Loucy (cell line): Measurements from ENCODE around the gene SSBP4.

Experiments
- H2AFZ ChIP-seq: fragments of 200-600 bp; sonication (generic); 2 replicates; pipeline ENCODE4 v1.6.0; 2016; ENCODE audit warnings: antibody characterized with exemption, mild to moderate bottlenecking, low read length, moderate library complexity
- H3F3A ChIP-seq: fragments of 200-600 bp; 2 replicates; pipeline ENCODE4 v1.6.0; 2016; ENCODE audit warnings: antibody characterized with exemption, low read depth, mild to moderate bottlenecking
- H3K27me3 ChIP-seq: fragments of 200-600 bp; sonication (generic); 2 replicates; pipeline ENCODE4 v1.6.1; 2014; ENCODE audit warnings: low read length, mild to moderate bottlenecking; ENCODE audit not compliant: insufficient read depth, poor library complexity, severe bottlenecking
- H3K36me3 ChIP-seq: fragments of 200-600 bp; sonication (generic); 2 replicates; pipeline ENCODE4 v1.6.1; 2016; ENCODE audit warnings: low read length; ENCODE audit not compliant: insufficient read depth
- H3K4me1 ChIP-seq: fragments of 200-600 bp; sonication (generic); 2 replicates; pipeline ENCODE4 v1.5.1; 2014; ENCODE audit warnings: low read length, mild to moderate bottlenecking; ENCODE audit not compliant: insufficient read depth, poor library complexity, severe bottlenecking
- H3K4me2 ChIP-seq: fragments of 200-600 bp; sonication (generic); 2 replicates; pipeline ENCODE4 v1.6.0; 2014; ENCODE audit warnings: antibody characterized with exemption, low read length, low read depth, mild to moderate bottlenecking; ENCODE audit not compliant: poor library complexity, severe bottlenecking
- H3K4me3 ChIP-seq: fragments of 200-600 bp; sonication (generic); 2 replicates; pipeline ENCODE4 v1.5.1; 2014; ENCODE audit warnings: low read length, mild to moderate bottlenecking, mixed read lengths; ENCODE audit not compliant: poor library complexity, severe bottlenecking
- H3K79me2 ChIP-seq: fragments of 200-600 bp; sonication (generic); 2 replicates; pipeline ENCODE4 v1.6.1; 2014; ENCODE audit warnings: low read length; ENCODE audit not compliant: insufficient read depth
- H3K9ac ChIP-seq: fragments of 200-600 bp; sonication (generic); 2 replicates; pipeline ENCODE4 v1.6.0; 2014; ENCODE audit warnings: mild to moderate bottlenecking, low read depth, low read length, moderate library complexity; ENCODE audit not compliant: poor library complexity, severe bottlenecking
- H3K9me2 ChIP-seq: fragments of 200-600 bp; sonication (generic); replicated peaks from 2 replicates; pipeline ENCODE4 v1.6.1; 2016; ENCODE audit warnings: low read depth, low read length, mixed read lengths
- H3K9me3 ChIP-seq: fragments of 200-600 bp; sonication (generic); 2 replicates; pipeline ENCODE4 v1.6.1; 2014; ENCODE audit warnings: mild to moderate bottlenecking, antibody characterized with exemption, low read length, low read depth; ENCODE audit not compliant: insufficient read depth
- H4K20me1 ChIP-seq: fragments of 200-600 bp; sonication (generic); 2 replicates; pipeline ENCODE4 v1.6.0; 2014; ENCODE audit warnings: antibody characterized with exemption, low read length, mild to moderate bottlenecking; ENCODE audit not compliant: insufficient read depth, poor library complexity, severe bottlenecking
- EZH2phosphoT487 ChIP-seq: fragments of 200-600 bp; IDR thresholded peaks from 2 replicates; pipeline ENCODE4 v1.6.1; 2018; ENCODE audit warnings: antibody characterized with exemption, mild to moderate bottlenecking, moderate library complexity, borderline replicate concordance
- TF ChIP-seq, protein P1 (sequence below): fragments of 200-600 bp; sonication (generic); conservative IDR thresholded peaks from 2 replicates; pipeline ENCODE4 v1.5.1; 2014; ENCODE audit warnings: mild to moderate bottlenecking, antibody characterized with exemption, low read length

SSBP4 gene

DNA sequence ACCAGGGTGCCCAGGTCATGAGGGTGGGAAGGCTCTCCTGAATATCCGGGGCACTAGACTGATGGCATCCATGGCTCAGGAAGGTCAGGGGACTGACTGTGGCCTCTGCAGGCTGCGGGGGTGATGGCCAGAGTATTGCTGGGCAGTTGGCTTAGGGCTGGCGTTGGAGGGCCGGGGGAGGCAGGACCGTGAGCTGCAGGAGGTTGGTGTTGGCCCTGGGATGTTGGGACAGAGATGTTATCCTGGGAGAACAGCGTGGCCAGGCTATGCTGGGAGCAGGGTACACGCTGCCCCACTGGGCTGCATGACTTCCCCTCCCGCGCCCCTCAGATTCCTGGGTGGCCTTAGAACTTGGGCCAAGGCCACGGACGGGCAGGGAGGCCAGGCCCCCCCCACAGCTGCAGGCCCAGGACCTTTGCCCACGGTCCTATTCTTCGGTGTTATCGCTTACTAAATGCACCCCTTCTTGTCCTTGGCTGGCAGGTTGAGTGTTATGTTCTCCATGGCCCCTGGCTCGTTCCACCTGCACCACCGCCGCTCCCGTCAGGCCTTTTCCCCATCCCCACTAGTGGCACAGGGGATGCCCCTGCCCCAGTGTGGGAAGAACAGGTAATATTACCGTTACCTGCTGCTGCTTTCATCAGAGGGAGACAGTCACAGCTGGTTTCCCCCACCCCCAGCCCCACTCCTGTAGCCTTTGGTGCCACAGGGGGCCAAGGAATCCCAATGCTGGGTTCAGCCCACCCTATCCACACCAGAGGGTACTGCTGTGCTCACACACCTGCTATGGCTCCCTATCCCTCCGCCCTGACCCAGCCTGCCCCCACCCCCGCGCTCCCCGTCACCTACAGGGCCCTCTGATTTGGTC, 22.0 kb downstream of the SSBP4 start:
- peaks cover 21% of the 10 kb centered on the region; the same call in 1 of the 2 replicates for H3K36me3 ChIP-seq
- peaks cover 8% of the 10 kb centered on the region; the same call in 1 of the 2 replicates for H3F3A ChIP-seq
- H3K9ac ChIP-seq, result no peak overlapping the region
- H3K4me1 ChIP-seq, result peaks cover 7% of the 10 kb centered on the region
- no peaks in the 10 kb centered on the region for H3K9me2 ChIP-seq
- no peaks in the 10 kb centered on the region for H4K20me1 ChIP-seq
- TF ChIP-seq, protein P1, sequence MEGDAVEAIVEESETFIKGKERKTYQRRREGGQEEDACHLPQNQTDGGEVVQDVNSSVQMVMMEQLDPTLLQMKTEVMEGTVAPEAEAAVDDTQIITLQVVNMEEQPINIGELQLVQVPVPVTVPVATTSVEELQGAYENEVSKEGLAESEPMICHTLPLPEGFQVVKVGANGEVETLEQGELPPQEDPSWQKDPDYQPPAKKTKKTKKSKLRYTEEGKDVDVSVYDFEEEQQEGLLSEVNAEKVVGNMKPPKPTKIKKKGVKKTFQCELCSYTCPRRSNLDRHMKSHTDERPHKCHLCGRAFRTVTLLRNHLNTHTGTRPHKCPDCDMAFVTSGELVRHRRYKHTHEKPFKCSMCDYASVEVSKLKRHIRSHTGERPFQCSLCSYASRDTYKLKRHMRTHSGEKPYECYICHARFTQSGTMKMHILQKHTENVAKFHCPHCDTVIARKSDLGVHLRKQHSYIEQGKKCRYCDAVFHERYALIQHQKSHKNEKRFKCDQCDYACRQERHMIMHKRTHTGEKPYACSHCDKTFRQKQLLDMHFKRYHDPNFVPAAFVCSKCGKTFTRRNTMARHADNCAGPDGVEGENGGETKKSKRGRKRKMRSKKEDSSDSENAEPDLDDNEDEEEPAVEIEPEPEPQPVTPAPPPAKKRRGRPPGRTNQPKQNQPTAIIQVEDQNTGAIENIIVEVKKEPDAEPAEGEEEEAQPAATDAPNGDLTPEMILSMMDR, result no peak
- TF ChIP-seq EZH2phosphoT487, result no peak
- no peak overlapping the region for H3K4me3 ChIP-seq
- H3K27me3 ChIP-seq, result no peaks in the 10 kb centered on the region
- no peak overlapping the region for H3K4me2 ChIP-seq
- no peaks in the 10 kb centered on the region for H3K79me2 ChIP-seq
- H2AFZ ChIP-seq, result no peak overlapping the region
- H3K9me3 ChIP-seq, result no peaks in the 10 kb centered on the region

- no peaks in the 10 kb centered on the region for H3K9me3 ChIP-seq
- H3K4me3 ChIP-seq, result no peak overlapping the region
- no peak overlapping the region for H3K9ac ChIP-seq
- H2AFZ ChIP-seq, result no peak overlapping the region
- H4K20me1 ChIP-seq, result no peaks in the 10 kb centered on the region
- H3K9me2 ChIP-seq, result no peaks in the 10 kb centered on the region
- no peaks in the 10 kb centered on the region for H3K79me2 ChIP-seq
- TF ChIP-seq EZH2phosphoT487, result no peak
- TF ChIP-seq, protein P1, result no peak
- H3K27me3 ChIP-seq, result no peaks in the 10 kb centered on the region
- peaks cover 8% of the 10 kb centered on the region; the same call in 1 of the 2 replicates for H3F3A ChIP-seq
- H3K4me1 ChIP-seq, result no peaks in the 10 kb centered on the region
- H3K36me3 ChIP-seq, result peaks cover 28% of the 10 kb centered on the region; the same call in 1 of the 2 replicates
- no peak overlapping the region for H3K4me2 ChIP-seq
Observed at GRCh38 chr19:18441804-18442788, 22.9 kb downstream of the SSBP4 start.

- Histone ChIP-seq H3K36me3 (peaks cover 28% of the 10 kb centered on the region; the same call in 1 of the 2 replicates), H3K9me2 (no peaks in the 10 kb centered on the region), H3K9ac (no peak overlapping the region), H3K4me1 (no peaks in the 10 kb centered on the region), H3K79me2 (no peaks in the 10 kb centered on the region), H3K4me3 (no peak overlapping the region), H3F3A (peaks cover 8% of the 10 kb centered on the region; the same call in 1 of the 2 replicates), H3K9me3 (no peaks in the 10 kb centered on the region), H4K20me1 (no peaks in the 10 kb centered on the region), H2AFZ (no peak overlapping the region), H3K4me2 (no peak overlapping the region), H3K27me3 (no peaks in the 10 kb centered on the region)
- TF ChIP-seq EZH2phosphoT487, result no peak
Observed at GRCh38 chr19:18442941-18443340, 23.7 kb downstream of the SSBP4 start.
